Spleen (tissue), 11 donors: ENCODE results near the gene ACVR1. TPM values are rescaled to one million over a fixed set of nuclear protein-coding genes. Genes with fewer than 3 reads are reported as not detected.

Experiments used
- DNase-seq: peaks from one replicate; pipeline ENCODE4 v3.0.0-alpha.2; 2020
- H3K27ac ChIP-seq, 8 donors: fragments of 200-600 bp; sonication (generic) in 7 of 8; 1 replicate in 4 of 8; 2 replicates in 4 of 8; pipeline versions ENCODE4 v1.5.0 to v1.8.0; 2016 to 2021; ENCODE audit warnings: inconsistent platforms in 4 of 8, mild to moderate bottlenecking in 4 of 8, moderate library complexity in 1 of 8
- H3K27me3 ChIP-seq, 7 donors: fragments of 200-600 bp; sonication (generic) in 6 of 7; replicated peaks in 1 of 7; 1 replicate in 4 of 7; 2 replicates in 3 of 7; pipeline versions ENCODE4 v1.5.0 to v1.8.0; 2016 to 2021; ENCODE audit warnings: inconsistent platforms in 3 of 7, mild to moderate bottlenecking in 1 of 7
- H3K36me3 ChIP-seq, 6 donors: fragments of 200-600 bp; sonication (generic) in 5 of 6; 1 replicate in 4 of 6; 2 replicates in 2 of 6; pipeline versions ENCODE4 v1.5.0 to v1.8.0; 2016 to 2021; ENCODE audit warnings: inconsistent platforms in 2 of 6
- H3K4me1 ChIP-seq, 6 donors: fragments of 200-600 bp; sonication (generic) in 5 of 6; 1 replicate in 3 of 6; 2 replicates in 3 of 6; pipeline versions ENCODE4 v1.5.0 to v1.8.0; 2016 to 2021; ENCODE audit warnings: inconsistent platforms in 3 of 6
- H3K4me3 ChIP-seq, 8 donors: fragments of 200-600 bp; sonication (generic) in 7 of 8; 1 replicate in 4 of 8; 2 replicates in 4 of 8; pipeline versions ENCODE4 v1.5.0 to v1.8.0; 2016 to 2021; ENCODE audit warnings: inconsistent platforms in 4 of 8, mild to moderate bottlenecking in 4 of 8, moderate library complexity in 2 of 8
- H3K9me3 ChIP-seq, 8 donors: fragments of 200-600 bp; sonication (generic) in 7 of 8; 1 replicate in 4 of 8; 2 replicates in 4 of 8; pipeline versions ENCODE4 v1.5.0 to v1.8.0; 2016 to 2021; ENCODE audit warnings: inconsistent platforms in 4 of 8
- POLR2A ChIP-seq, 3 donors: fragments of 450-650 bp; IDR thresholded peaks; one replicate each; pipeline ENCODE4 v1.5.1; 2017; ENCODE audit warnings: antibody characterized with exemption in 3 of 3, mild to moderate bottlenecking in 1 of 3
- POLR2AphosphoS5 ChIP-seq, 3 donors: sonication (generic); formaldehyde crosslinking; IDR thresholded peaks; one replicate each; pipeline ENCODE4 v1.5.1; 2017; ENCODE audit warnings: antibody characterized with exemption in 3 of 3
- WGBS, 5 donors: extraction: QIAGEN DNeasy Blood & Tissue Kit in 3 of 5; methylation state at CpG; one replicate each; pipeline versions ENCODE4 v1.1.5 to v1.1.7; 2013 to 2018; 5-methylcytosine and 5-hydroxymethylcytosine counted together
- intact Hi-C: fragments of 100-400 bp; cut with DNase I; formaldehyde crosslinking; loops from one replicate; pipeline ENCODE4 v1.15.0; 2023; ENCODE audit warnings: low total_unique reads
- polyA plus RNA-seq, 3 donors: library from polyadenylated mRNA; stranded (reverse); fragments of 200-250 nt; gene quantifications; one replicate each; pipeline ENCODE4 v1.2.1, GENCODE V29; 2013
- total RNA-seq, 7 donors: library from RNA; depleted of rRNA in 3 of 7; stranded (reverse); fragments of >200 nt in 3 of 7; fragmentation: NEBNext Ultra II Directional in 4 of 7; extraction: Animal tissue kit (Norgen Biotek cat#: 25700) in 4 of 7; gene quantifications; one replicate each; pipeline versions ENCODE4 v1.1.0 to v1.2.1, GENCODE V29; 2016 to 2021
- TF ChIP-seq, protein P1 (sequence below), 11 experiments: fragments of 200-600 bp in 7 of 11; fragments of 450-650 bp in 4 of 11; sonication (generic) in 4 of 11; IDR thresholded peaks in 8 of 11; conservative IDR thresholded peaks in 3 of 11; 1 replicate in 7 of 11; 2 replicates in 4 of 11; pipeline versions ENCODE4 v1.4.0 to v1.8.0; 2016 to 2021; ENCODE audit warnings: antibody characterized with exemption in 11 of 11, inconsistent platforms in 4 of 11, mild to moderate bottlenecking in 1 of 11
- donor health status: healthy with polysubstance abuse.
- donor health status: DM: no; HTN: no; CAD: no; lungs with moderate emphysema.
- donor health status: DM: no; HTN: no; CAD: no.
- donor health status: Bipolar disorder and iron deficiency.
- donor health status: healthy.
- donor health status: DM: no; HTN: no; CAD: no.
- donor health status: DM: yes; HTN: yes; CAD: no.

Gene ACVR1
- total and polyA plus RNA-seq, 10 donors = 2.1 to 23.8 (median 13.6) TPM

DNA sequence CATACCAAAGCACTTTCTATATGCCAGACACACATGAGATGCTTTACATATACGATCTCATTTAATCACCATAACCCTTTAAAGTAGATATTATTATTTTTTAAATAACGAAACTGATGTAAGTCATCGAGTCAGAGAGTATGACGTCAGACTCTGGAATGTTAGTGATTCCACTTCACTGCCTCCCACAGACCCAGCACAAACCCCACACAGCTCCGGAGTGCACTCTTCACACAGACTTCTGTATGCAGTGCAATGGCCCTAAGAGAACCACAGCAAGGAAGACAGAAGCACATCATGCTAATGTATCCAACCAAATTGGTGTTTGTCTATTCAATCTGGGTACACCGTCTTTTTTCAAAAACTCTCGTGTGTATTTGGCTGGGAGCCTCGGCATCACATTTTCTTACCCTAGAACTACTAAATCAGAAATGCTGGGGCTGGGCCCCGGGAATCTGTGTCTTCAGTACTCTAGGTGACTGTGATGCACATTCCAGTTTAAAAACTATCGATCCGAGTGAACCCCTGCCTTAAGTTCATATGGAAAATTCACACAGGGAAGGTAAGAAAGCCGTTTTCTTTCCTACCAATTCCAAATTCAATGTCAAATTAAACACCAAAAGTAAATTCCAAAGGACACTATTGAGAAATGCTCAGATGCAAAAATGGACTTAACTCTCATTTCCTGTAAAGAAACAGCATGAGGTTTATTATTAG lies 129.7 kb downstream of the ACVR1 start:
- no peak for DNase-seq
- intact Hi-C loops = no loop called here
- Histone ChIP-seq H3K4me1 (no peaks in the 10 kb centered on the region), H3K36me3 (peaks cover 0 to 31% (median 4%) of the 10 kb centered on the region in 6 donors), H3K9me3 (no peaks in the 10 kb centered on the region), H3K27me3 (no peaks in the 10 kb centered on the region), H3K27ac (no peak overlapping the region), H3K4me3 (no peak overlapping the region)
- WGBS, 5 donors = 92 to 95% (median 94%) methylated on average over 12 of the region's 12 CpGs
- TF ChIP-seq, protein P1, sequence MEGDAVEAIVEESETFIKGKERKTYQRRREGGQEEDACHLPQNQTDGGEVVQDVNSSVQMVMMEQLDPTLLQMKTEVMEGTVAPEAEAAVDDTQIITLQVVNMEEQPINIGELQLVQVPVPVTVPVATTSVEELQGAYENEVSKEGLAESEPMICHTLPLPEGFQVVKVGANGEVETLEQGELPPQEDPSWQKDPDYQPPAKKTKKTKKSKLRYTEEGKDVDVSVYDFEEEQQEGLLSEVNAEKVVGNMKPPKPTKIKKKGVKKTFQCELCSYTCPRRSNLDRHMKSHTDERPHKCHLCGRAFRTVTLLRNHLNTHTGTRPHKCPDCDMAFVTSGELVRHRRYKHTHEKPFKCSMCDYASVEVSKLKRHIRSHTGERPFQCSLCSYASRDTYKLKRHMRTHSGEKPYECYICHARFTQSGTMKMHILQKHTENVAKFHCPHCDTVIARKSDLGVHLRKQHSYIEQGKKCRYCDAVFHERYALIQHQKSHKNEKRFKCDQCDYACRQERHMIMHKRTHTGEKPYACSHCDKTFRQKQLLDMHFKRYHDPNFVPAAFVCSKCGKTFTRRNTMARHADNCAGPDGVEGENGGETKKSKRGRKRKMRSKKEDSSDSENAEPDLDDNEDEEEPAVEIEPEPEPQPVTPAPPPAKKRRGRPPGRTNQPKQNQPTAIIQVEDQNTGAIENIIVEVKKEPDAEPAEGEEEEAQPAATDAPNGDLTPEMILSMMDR (IDR thresholded peaks at IDR 0.05 in 8 of 11, conservative IDR thresholded peaks at IDR 0.05 in 3 of 11) = no peak
- TF ChIP-seq POLR2AphosphoS5 (IDR thresholded peaks at IDR 0.05) = no peak
- TF ChIP-seq POLR2A (IDR thresholded peaks at IDR 0.05) = no peak

DNA sequence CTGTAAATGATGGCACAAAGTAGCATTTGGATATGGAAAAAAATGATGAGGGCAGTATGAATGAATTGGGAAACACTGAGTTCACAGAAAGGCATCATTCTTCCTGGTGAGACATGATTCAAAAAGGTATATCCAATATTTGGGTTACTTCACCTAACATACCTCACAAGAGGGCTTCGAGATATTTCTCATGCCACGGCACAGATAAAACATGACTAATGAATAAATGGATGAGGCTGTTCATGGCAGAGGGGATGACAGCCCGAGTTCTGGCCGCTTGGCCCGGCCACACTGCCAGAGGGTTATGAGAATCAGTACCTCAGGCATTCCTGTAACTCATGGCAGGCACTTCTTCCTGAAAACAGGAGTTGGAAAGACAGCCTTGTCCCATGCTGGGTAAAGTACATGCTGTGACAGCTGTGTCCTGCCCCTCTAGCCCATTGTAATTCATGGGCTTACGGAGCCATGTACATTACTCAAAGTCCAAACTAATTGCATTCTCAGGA lies 131.5 kb downstream of the ACVR1 start:
- Histone ChIP-seq H3K9me3 (no peaks in the 10 kb centered on the region), H3K36me3 (peaks cover 0 to 19% (median 1%) of the 10 kb centered on the region in 6 donors), H3K4me1 (no peaks in the 10 kb centered on the region), H3K27me3 (no peaks in the 10 kb centered on the region), H3K4me3 (no peak overlapping the region), H3K27ac (no peak overlapping the region)
- DNase-seq = no peak
- 88 to 98% (median 97%) methylated on average over 6 of the region's 6 CpGs for WGBS, 5 donors
- intact Hi-C loops = no loop called here
- no peak for TF ChIP-seq POLR2A (IDR thresholded peaks at IDR 0.05)
- TF ChIP-seq, protein P1 (IDR thresholded peaks at IDR 0.05 in 8 of 11, conservative IDR thresholded peaks at IDR 0.05 in 3 of 11) = no peak
- TF ChIP-seq POLR2AphosphoS5 (IDR thresholded peaks at IDR 0.05) = no peak

DNA sequence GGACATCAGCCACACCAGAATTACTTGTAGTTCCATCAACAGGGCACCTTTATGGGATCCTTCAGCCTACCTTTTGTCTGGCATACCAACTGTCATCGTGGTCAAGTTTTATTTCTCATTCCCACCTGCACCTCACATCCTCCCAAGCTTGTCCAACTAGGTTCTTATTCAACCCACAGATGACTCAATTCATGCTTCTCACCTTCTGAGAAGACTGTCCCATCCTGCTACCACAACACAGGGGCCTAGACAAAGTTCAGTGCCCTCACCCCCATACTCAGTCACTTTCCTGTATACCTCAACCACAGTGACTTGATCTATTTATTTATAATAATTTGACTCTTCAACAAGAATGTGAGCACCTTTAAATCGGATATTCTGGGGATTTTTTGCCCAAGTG lies 133.1 kb downstream of the ACVR1 start:
- TF ChIP-seq, protein P1 (IDR thresholded peaks at IDR 0.05 in 8 of 11, conservative IDR thresholded peaks at IDR 0.05 in 3 of 11) = no peak
- TF ChIP-seq POLR2A (IDR thresholded peaks at IDR 0.05) = no peak
- TF ChIP-seq POLR2AphosphoS5 (IDR thresholded peaks at IDR 0.05) = no peak
- Histone ChIP-seq H3K9me3 (no peaks in the 10 kb centered on the region), H3K4me1 (no peaks in the 10 kb centered on the region), H3K4me3 (no peak overlapping the region), H3K27me3 (no peaks in the 10 kb centered on the region), H3K36me3 (peaks cover 0 to 15% (median 3%) of the 10 kb centered on the region in 6 donors), H3K27ac (no peak overlapping the region)
- DNase-seq = no peak
- intact Hi-C loops = no loop called here
- WGBS, 5 donors = 70 to 85% (median 75%) methylated on average over 2 of the region's 2 CpGs

DNA sequence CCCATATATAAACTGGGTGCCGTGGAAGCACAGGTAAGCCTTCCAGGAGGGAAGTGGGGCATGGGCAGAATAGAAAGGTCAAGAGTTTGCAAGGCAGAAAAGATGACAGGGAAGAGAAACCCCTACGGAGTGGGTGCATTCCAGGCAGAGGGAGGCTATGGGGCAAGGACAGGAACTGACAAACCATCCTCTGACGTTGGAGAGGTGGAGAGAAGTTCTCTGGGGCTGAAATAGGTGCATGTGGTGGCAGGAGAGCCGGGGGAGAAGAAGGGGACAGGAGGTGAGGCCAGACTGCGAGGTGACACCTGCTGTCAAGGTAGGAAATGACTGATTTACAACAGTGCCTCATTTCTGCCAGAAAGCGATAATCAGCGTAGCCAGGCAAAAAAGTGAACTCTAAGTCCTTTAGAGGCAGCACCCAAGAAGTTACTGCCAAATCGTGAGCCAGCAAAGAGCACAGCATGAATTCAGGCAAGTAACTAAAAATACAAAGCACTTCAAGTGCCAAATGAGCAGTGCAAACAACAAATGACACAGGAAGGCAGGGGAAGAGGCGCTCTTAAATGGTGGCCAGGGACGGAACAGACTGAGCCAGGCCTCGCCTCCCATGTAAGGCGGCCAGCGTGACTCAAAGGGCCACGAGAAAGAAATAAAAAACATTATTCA lies 134.2 kb downstream of the ACVR1 start:
- H3K9me3 ChIP-seq = no peaks in the 10 kb centered on the region
- H3K4me1 ChIP-seq = no peaks in the 10 kb centered on the region
- H3K27me3 ChIP-seq = no peaks in the 10 kb centered on the region
- DNase-seq = no peak
- 87 to 94% (median 91%) methylated on average over 14 of the region's 14 CpGs for WGBS, 5 donors
- no peak overlapping the region for H3K4me3 ChIP-seq
- TF ChIP-seq, protein P1 (IDR thresholded peaks at IDR 0.05 in 8 of 11, conservative IDR thresholded peaks at IDR 0.05 in 3 of 11) = no peak
- no peak for TF ChIP-seq POLR2A (IDR thresholded peaks at IDR 0.05)
- no peak overlapping the region for H3K27ac ChIP-seq
- intact Hi-C loops = no loop called here
- peaks cover under 1 to 26% (median 13%) of the 10 kb centered on the region in 6 donors for H3K36me3 ChIP-seq
